Kidney epithelial cell (primary cell): ENCODE results near the gene NEIL3. TPM values are rescaled to one million over a fixed set of nuclear protein-coding genes. Genes with fewer than 3 reads are reported as not detected.

ENCODE experiments used
- DNase-seq: peaks from one replicate; pipeline ENCODE4 v3.0.0-alpha.2; 2010; ENCODE audit warnings: low read depth
- H3K27me3 ChIP-seq: 2 replicates; pipeline ENCODE4 v1.6.0; 2011; ENCODE audit warnings: low read length; ENCODE audit not compliant: control insufficient read depth, insufficient read depth
- H3K36me3 ChIP-seq: 2 replicates; pipeline ENCODE4 v1.5.1; 2011; ENCODE audit warnings: low read length; ENCODE audit not compliant: control insufficient read depth, insufficient read depth
- H3K4me3 ChIP-seq: 2 replicates; pipeline ENCODE4 v1.5.1; 2011; ENCODE audit warnings: low read depth, mild to moderate bottlenecking, control low read depth, low read length
- total RNA-seq: library from RNA; depleted of rRNA; stranded (reverse); fragments of >200 nt; gene quantifications from 2 replicates; pipeline ENCODE4 v1.2.3, GENCODE V29; 2015
- TF ChIP-seq, protein P1 (sequence below): IDR thresholded peaks from 2 replicates; pipeline ENCODE4 v1.5.1; 2011; ENCODE audit warnings: mild to moderate bottlenecking, moderate library complexity, low read length, control low read depth, inconsistent platforms; ENCODE audit not compliant: insufficient read depth, poor library complexity, severe bottlenecking

NEIL3 gene
- total RNA-seq, 1 donor from 2014 or later, result 2.1 TPM

GRCh38 chr4:177401658-177402273 lies 92.1 kb downstream of the NEIL3 start:
- TF ChIP-seq, protein P1, sequence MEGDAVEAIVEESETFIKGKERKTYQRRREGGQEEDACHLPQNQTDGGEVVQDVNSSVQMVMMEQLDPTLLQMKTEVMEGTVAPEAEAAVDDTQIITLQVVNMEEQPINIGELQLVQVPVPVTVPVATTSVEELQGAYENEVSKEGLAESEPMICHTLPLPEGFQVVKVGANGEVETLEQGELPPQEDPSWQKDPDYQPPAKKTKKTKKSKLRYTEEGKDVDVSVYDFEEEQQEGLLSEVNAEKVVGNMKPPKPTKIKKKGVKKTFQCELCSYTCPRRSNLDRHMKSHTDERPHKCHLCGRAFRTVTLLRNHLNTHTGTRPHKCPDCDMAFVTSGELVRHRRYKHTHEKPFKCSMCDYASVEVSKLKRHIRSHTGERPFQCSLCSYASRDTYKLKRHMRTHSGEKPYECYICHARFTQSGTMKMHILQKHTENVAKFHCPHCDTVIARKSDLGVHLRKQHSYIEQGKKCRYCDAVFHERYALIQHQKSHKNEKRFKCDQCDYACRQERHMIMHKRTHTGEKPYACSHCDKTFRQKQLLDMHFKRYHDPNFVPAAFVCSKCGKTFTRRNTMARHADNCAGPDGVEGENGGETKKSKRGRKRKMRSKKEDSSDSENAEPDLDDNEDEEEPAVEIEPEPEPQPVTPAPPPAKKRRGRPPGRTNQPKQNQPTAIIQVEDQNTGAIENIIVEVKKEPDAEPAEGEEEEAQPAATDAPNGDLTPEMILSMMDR, result no peak
- Histone ChIP-seq H3K4me3 (no peak overlapping the region), H3K27me3 (no peaks in the 10 kb centered on the region), H3K36me3 (no peaks in the 10 kb centered on the region)
- DNase-seq, result no peak

DNA sequence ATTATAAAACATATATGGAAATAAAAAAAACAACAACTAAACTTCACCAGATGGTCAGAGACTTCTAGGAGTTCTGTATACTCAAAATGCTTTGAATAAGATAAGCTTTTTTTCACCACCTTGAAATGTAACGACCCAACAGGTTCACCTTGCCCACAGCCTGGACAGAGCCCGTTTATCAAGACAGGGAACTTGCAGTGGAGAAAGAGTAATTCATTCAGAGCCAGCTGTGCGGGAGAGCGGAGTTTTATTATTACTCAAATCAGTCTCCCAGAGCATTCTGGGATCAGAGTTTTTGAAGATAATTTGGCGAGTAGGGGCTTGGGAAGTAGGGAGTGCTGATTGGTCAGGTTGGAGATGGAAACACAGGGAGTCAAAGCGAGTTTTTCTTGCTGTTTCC lies 94.1 kb downstream of the NEIL3 start:
- TF ChIP-seq, protein P1, result no peak
- no peak for DNase-seq
- H3K36me3 ChIP-seq, result no peaks in the 10 kb centered on the region

GRCh38 chr4:177404342-177404741 lies 94.7 kb downstream of the NEIL3 start:
- DNase-seq, result no peak
- TF ChIP-seq, protein P1, result no peak
- Histone ChIP-seq H3K4me3 (no peak overlapping the region), H3K27me3 (no peaks in the 10 kb centered on the region), H3K36me3 (no peaks in the 10 kb centered on the region)

More for the DNA sequence above, 94.1 kb downstream of the NEIL3 start:
- no peaks in the 10 kb centered on the region for H3K27me3 ChIP-seq
- H3K4me3 ChIP-seq, result no peak overlapping the region

DNA sequence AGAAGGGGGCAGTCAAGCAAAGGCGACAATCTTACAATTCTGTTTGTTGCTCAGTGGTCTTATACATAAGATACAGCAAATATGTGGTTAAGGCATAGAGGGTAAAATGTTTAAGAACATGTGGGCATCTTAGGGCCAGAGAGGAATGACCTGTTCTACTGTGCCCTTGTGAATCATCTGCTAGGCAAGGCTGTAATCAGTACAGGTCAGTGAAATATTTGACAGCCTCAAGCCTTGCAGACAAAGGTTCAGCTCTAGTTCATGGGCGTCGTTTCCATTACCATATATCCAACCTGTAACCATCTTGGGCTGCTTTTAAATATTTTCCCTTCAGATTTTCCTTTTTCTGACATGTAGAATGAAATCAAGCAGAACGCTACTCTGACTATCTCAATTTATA lies 95.3 kb downstream of the NEIL3 start:
- TF ChIP-seq, protein P1, result no peak

GRCh38 chr4:177405508-177405907 lies 95.8 kb downstream of the NEIL3 start:
- Histone ChIP-seq H3K27me3 (no peaks in the 10 kb centered on the region), H3K4me3 (no peak overlapping the region), H3K36me3 (no peaks in the 10 kb centered on the region)
- DNase-seq, result no peak
- TF ChIP-seq, protein P1, result no peak

More for the DNA sequence above, 95.3 kb downstream of the NEIL3 start:
- DNase-seq, result no peak
- Histone ChIP-seq H3K27me3 (no peaks in the 10 kb centered on the region), H3K4me3 (no peak overlapping the region), H3K36me3 (no peaks in the 10 kb centered on the region)

DNA sequence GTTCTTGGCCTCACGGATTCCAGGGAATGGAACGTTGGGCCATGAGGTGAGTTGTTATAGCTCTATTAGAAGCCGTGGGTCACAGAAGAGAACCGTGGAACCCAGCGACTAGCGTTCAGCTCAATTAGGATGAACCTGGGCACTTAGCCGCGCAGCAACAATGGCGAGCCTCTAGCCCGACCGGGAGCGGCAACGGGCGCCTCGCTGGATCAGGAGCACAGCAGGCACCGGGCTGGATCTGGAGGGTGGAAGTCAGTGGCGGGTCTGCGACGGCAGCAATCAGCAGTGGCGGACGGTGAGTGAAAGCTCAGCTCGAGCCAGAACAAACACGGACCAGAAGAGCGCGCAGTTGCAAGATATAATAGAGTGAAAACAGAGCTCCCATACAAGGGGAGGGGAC lies 98.3 kb downstream of the NEIL3 start:
- H3K36me3 ChIP-seq, result no peaks in the 10 kb centered on the region
- H3K27me3 ChIP-seq, result no peaks in the 10 kb centered on the region
- DNase-seq, result no peak
- TF ChIP-seq, protein P1, result no peak
- no peak overlapping the region for H3K4me3 ChIP-seq
